ENCODE results near the gene ABLIM3.

DNA sequence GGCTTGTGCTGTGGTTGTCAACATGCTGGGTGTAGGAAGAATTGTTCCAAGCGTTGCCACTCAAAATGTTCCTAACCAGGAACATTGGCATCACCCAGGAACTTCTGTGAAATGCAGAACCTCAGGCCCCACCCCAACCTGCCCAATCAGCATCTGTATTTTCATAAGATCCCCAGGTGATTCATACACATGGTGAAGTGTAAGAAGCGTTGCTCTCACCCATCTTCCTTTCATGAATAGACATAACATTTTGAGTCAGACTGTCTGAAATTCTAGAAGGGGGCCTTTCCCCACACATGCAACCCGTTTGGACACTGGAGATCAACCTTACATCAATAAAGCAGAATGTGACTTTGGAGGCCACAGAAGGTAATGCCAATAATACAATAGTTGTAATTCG, 121.0 kb downstream of the ABLIM3 start:
- TF ChIP-seq GATA3 (IDR thresholded peaks at IDR 0.05; ENCODE audit: low read depth, low read length) (no peak), GATA2 (IDR thresholded peaks at IDR 0.05; ENCODE audit: low read depth, low read length) (no peak)

All from SH-SY5Y (cell line).